WTC11 (cell line): ENCODE data around the gene IL13RA2. TPM values are rescaled to one million over a fixed set of nuclear protein-coding genes. Genes with fewer than 3 reads are reported as not detected.

Experiments
- ATAC-seq: fragments of 200-7000 bp; cut with Tn5 transposase; 2 replicates; pipeline ENCODE4 v1.10.0; 2021; ENCODE audit warnings: mild to moderate bottlenecking, moderate library complexity
- CTCF ChIA-PET: fragments of 300-600 bp; sonication (Branson Sonifier 250); formaldehyde crosslinking; loops from one replicate; lab custom pipeline; 2021; ENCODE audit warnings: antibody characterized with exemption; lab: Charles Lee
- POLR2A ChIA-PET: fragments of 350-600 bp; sonication (Branson Sonifier 250); formaldehyde crosslinking; loops from one replicate; lab custom pipeline; 2021; ENCODE audit warnings: antibody characterized with exemption; lab: Charles Lee
- DNase-seq: peaks from one replicate; pipeline ENCODE4 v3.0.0; 2021; ENCODE audit warnings: low spot score
- H3K27ac Mint-ChIP-seq: 2 replicates; pipeline ENCODE4 v1.8.0; 2021; ENCODE audit warnings: mixed read lengths
- H3K27me3 Mint-ChIP-seq: 2 replicates; pipeline ENCODE4 v1.8.0; 2021; ENCODE audit warnings: low read depth, mild to moderate bottlenecking, moderate library complexity, mixed read lengths
- H3K36me3 Mint-ChIP-seq: 2 replicates; pipeline ENCODE4 v1.8.0; 2021; ENCODE audit warnings: mixed read lengths
- H3K4me1 Mint-ChIP-seq: 2 replicates; pipeline ENCODE4 v1.8.0; 2022; ENCODE audit warnings: mixed read lengths
- H3K4me3 Mint-ChIP-seq: 2 replicates; pipeline ENCODE4 v1.8.0; 2021; ENCODE audit warnings: mild to moderate bottlenecking, moderate library complexity, mixed read lengths
- H3K9me3 Mint-ChIP-seq: 2 replicates; pipeline ENCODE4 v1.8.0; 2021; ENCODE audit warnings: mixed read lengths
- FOXJ3 ChIP-seq: sonication (generic); formaldehyde crosslinking; IDR thresholded peaks from 2 replicates; pipeline ENCODE4 v1.9.0; 2021; ENCODE audit warnings: missing genetic modification reagents, mild to moderate bottlenecking, borderline replicate concordance
- FOXP1 ChIP-seq: sonication (generic); formaldehyde crosslinking; IDR thresholded peaks from 2 replicates; pipeline ENCODE4 v1.8.0; 2022; ENCODE audit warnings: missing genetic modification reagents, mild to moderate bottlenecking, moderate library complexity, borderline replicate concordance
- GRHL2 ChIP-seq: fragments of 250-450 bp; sonication (Bioruptor Pico); IDR thresholded peaks from 2 replicates; pipeline ENCODE4 v1.8.0; 2022; ENCODE audit warnings: mild to moderate bottlenecking, moderate library complexity; ENCODE audit not compliant: insufficient replicate concordance, severe bottlenecking
- JAZF1 ChIP-seq: fragments of 250-450 bp; sonication (Bioruptor Pico); IDR thresholded peaks from 2 replicates; pipeline ENCODE4 v1.9.0; 2021; ENCODE audit warnings: moderate library complexity, mild to moderate bottlenecking, inconsistent platforms
- NFATC4 ChIP-seq: fragments of 250-450 bp; sonication (Bioruptor Pico); IDR thresholded peaks from 2 replicates; pipeline ENCODE4 v1.9.0; 2021; ENCODE audit warnings: mild to moderate bottlenecking
- NR3C1 ChIP-seq: sonication (generic); formaldehyde crosslinking; conservative IDR thresholded peaks from 2 replicates; pipeline ENCODE4 v1.8.1; 2023; ENCODE audit warnings: low read depth, mild to moderate bottlenecking, missing genetic modification reagents
- RORB ChIP-seq: fragments of 250-450 bp; sonication (Bioruptor Pico); IDR thresholded peaks from 2 replicates; pipeline ENCODE4 v1.9.0; 2021; ENCODE audit warnings: mild to moderate bottlenecking
- ZNF121 ChIP-seq: sonication (generic); formaldehyde crosslinking; IDR thresholded peaks from 2 replicates; pipeline ENCODE4 v1.8.0; 2023; ENCODE audit warnings: missing genetic modification reagents
- ZNF138 ChIP-seq: sonication (generic); formaldehyde crosslinking; conservative IDR thresholded peaks from 2 replicates; pipeline ENCODE4 v1.8.1; 2022; ENCODE audit warnings: mild to moderate bottlenecking, moderate library complexity, missing genetic modification reagents
- ZNF263 ChIP-seq: sonication (generic); formaldehyde crosslinking; IDR thresholded peaks from 2 replicates; pipeline ENCODE4 v1.8.1; 2022; ENCODE audit warnings: low read depth, mild to moderate bottlenecking, moderate library complexity, missing genetic modification reagents
- ZNF396 ChIP-seq: fragments of 250-450 bp; sonication (Bioruptor Pico); IDR thresholded peaks from 2 replicates; pipeline ENCODE4 v1.8.0; 2021; ENCODE audit warnings: mild to moderate bottlenecking, moderate library complexity, borderline replicate concordance
- ZNF416 ChIP-seq: fragments of 250-450 bp; sonication (Bioruptor Pico); IDR thresholded peaks from 2 replicates; pipeline ENCODE4 v1.9.0; 2021; ENCODE audit warnings: mild to moderate bottlenecking, inconsistent platforms
- total RNA-seq: library from RNA; stranded (reverse); gene quantifications from 3 replicates; pipeline ENCODE4 v1.2.3, GENCODE V29; 2021
- TF ChIP-seq, protein P1 (sequence below): sonication (generic); formaldehyde crosslinking; IDR thresholded peaks from 2 replicates; pipeline ENCODE4 v1.8.1; 2023; ENCODE audit warnings: mild to moderate bottlenecking, missing genetic modification reagents
- TF ChIP-seq, protein P2 (sequence below): fragments of 250-450 bp; sonication (Bioruptor Pico); IDR thresholded peaks from 2 replicates; pipeline ENCODE4 v1.8.0; 2021; ENCODE audit warnings: mild to moderate bottlenecking
- TF ChIP-seq, protein P3 (sequence below): sonication (generic); formaldehyde crosslinking; IDR thresholded peaks from 2 replicates; pipeline ENCODE4 v1.8.0; 2022; ENCODE audit warnings: mild to moderate bottlenecking, missing genetic modification reagents
- TF ChIP-seq, protein P4 (sequence below): sonication (generic); formaldehyde crosslinking; conservative IDR thresholded peaks from 2 replicates; pipeline ENCODE4 v1.8.1; 2023; ENCODE audit warnings: mild to moderate bottlenecking, low read depth, missing genetic modification reagents, moderate library complexity
- TF ChIP-seq, protein P5 (sequence below): sonication (generic); formaldehyde crosslinking; IDR thresholded peaks from 2 replicates; pipeline ENCODE4 v1.8.0; 2022; ENCODE audit warnings: missing genetic modification reagents
- TF ChIP-seq, protein P6 (sequence below): fragments of 250-450 bp; sonication (Bioruptor Pico); IDR thresholded peaks from 2 replicates; pipeline ENCODE4 v1.9.0; 2021; ENCODE audit warnings: mild to moderate bottlenecking

Gene IL13RA2
- total RNA-seq, 1 experiment from 2014 or later = not detected

DNA sequence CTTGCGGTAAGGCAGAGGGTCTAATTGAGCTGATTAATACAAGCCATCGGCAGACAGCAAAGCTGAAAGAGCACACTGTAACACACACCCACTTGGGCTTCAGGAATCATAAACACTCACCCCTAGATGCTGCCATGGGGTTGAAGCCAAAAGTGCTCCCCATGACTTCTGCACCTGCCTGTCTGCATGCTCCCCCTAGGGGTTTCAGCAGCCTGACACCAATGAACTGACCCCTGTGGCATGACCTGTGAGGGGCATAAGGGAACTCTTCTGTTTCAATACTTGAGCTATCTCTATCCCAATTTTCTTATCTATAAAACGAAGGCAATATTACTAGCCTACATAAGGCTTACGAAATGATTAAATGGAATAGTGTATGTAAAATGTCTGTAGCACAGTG, 23.0 kb upstream of the IL13RA2 start (continued):
- TF ChIP-seq, protein P1, sequence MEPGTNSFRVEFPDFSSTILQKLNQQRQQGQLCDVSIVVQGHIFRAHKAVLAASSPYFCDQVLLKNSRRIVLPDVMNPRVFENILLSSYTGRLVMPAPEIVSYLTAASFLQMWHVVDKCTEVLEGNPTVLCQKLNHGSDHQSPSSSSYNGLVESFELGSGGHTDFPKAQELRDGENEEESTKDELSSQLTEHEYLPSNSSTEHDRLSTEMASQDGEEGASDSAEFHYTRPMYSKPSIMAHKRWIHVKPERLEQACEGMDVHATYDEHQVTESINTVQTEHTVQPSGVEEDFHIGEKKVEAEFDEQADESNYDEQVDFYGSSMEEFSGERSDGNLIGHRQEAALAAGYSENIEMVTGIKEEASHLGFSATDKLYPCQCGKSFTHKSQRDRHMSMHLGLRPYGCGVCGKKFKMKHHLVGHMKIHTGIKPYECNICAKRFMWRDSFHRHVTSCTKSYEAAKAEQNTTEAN (CRISPR knock-in tag) = no peak
- TF ChIP-seq, protein P2, sequence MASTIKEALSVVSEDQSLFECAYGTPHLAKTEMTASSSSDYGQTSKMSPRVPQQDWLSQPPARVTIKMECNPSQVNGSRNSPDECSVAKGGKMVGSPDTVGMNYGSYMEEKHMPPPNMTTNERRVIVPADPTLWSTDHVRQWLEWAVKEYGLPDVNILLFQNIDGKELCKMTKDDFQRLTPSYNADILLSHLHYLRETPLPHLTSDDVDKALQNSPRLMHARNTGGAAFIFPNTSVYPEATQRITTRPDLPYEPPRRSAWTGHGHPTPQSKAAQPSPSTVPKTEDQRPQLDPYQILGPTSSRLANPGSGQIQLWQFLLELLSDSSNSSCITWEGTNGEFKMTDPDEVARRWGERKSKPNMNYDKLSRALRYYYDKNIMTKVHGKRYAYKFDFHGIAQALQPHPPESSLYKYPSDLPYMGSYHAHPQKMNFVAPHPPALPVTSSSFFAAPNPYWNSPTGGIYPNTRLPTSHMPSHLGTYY (CRISPR knock-in tag) = no peak
- no peak for TF ChIP-seq ZNF138 (CRISPR knock-in tag)

DNA sequence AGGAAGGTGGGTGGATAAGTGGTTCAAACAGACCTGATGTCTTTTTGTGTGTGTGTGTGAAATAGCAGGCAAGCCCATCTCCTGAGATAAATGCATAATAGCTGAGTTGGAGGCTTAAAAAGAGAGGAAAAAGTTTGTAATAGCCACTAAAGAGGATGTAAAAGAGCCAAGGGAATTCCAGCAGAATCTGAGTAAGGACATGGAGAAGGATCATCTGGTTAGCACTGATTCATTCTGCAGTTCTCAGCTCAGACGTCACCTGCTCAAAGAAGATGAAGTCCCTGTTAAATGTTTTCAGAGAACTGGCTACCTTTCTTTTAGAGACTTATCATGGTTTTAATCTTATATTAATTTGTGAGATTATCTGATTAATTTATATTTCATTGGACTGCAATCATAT, 21.0 kb upstream of the IL13RA2 start:
- no peak overlapping the region for H3K27ac Mint-ChIP-seq
- ChIA-PET CTCF (no interaction called here), POLR2A (no interaction called here)
- no peak overlapping the region for H3K4me3 Mint-ChIP-seq
- ATAC-seq (no peak), DNase-seq (no peak)
- no peaks in the 10 kb centered on the region for H3K9me3 Mint-ChIP-seq
- no peaks in the 10 kb centered on the region for H3K36me3 Mint-ChIP-seq
- peaks cover 11% of the 10 kb centered on the region for H3K27me3 Mint-ChIP-seq
- TF ChIP-seq FOXJ3 (no peak), JAZF1 (CRISPR knock-in tag) (no peak), ZNF138 (CRISPR knock-in tag) (no peak), ZNF396 (no peak), NR3C1 (CRISPR knock-in tag) (no peak), ZNF416 (CRISPR knock-in tag) (no peak), RORB (CRISPR knock-in tag) (no peak), FOXP1 (CRISPR knock-in tag) (no peak), GRHL2 (CRISPR knock-in tag) (no peak), ZNF263 (CRISPR knock-in tag) (no peak), NFATC4 (no peak), ZNF121 (CRISPR knock-in tag) (no peak)
- TF ChIP-seq, protein P2 (CRISPR knock-in tag) = no peak
- TF ChIP-seq, protein P3, sequence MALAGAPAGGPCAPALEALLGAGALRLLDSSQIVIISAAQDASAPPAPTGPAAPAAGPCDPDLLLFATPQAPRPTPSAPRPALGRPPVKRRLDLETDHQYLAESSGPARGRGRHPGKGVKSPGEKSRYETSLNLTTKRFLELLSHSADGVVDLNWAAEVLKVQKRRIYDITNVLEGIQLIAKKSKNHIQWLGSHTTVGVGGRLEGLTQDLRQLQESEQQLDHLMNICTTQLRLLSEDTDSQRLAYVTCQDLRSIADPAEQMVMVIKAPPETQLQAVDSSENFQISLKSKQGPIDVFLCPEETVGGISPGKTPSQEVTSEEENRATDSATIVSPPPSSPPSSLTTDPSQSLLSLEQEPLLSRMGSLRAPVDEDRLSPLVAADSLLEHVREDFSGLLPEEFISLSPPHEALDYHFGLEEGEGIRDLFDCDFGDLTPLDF (CRISPR knock-in tag) = no peak
- TF ChIP-seq, protein P4, sequence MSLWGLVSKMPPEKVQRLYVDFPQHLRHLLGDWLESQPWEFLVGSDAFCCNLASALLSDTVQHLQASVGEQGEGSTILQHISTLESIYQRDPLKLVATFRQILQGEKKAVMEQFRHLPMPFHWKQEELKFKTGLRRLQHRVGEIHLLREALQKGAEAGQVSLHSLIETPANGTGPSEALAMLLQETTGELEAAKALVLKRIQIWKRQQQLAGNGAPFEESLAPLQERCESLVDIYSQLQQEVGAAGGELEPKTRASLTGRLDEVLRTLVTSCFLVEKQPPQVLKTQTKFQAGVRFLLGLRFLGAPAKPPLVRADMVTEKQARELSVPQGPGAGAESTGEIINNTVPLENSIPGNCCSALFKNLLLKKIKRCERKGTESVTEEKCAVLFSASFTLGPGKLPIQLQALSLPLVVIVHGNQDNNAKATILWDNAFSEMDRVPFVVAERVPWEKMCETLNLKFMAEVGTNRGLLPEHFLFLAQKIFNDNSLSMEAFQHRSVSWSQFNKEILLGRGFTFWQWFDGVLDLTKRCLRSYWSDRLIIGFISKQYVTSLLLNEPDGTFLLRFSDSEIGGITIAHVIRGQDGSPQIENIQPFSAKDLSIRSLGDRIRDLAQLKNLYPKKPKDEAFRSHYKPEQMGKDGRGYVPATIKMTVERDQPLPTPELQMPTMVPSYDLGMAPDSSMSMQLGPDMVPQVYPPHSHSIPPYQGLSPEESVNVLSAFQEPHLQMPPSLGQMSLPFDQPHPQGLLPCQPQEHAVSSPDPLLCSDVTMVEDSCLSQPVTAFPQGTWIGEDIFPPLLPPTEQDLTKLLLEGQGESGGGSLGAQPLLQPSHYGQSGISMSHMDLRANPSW (CRISPR knock-in tag) = no peak
- TF ChIP-seq, protein P5, sequence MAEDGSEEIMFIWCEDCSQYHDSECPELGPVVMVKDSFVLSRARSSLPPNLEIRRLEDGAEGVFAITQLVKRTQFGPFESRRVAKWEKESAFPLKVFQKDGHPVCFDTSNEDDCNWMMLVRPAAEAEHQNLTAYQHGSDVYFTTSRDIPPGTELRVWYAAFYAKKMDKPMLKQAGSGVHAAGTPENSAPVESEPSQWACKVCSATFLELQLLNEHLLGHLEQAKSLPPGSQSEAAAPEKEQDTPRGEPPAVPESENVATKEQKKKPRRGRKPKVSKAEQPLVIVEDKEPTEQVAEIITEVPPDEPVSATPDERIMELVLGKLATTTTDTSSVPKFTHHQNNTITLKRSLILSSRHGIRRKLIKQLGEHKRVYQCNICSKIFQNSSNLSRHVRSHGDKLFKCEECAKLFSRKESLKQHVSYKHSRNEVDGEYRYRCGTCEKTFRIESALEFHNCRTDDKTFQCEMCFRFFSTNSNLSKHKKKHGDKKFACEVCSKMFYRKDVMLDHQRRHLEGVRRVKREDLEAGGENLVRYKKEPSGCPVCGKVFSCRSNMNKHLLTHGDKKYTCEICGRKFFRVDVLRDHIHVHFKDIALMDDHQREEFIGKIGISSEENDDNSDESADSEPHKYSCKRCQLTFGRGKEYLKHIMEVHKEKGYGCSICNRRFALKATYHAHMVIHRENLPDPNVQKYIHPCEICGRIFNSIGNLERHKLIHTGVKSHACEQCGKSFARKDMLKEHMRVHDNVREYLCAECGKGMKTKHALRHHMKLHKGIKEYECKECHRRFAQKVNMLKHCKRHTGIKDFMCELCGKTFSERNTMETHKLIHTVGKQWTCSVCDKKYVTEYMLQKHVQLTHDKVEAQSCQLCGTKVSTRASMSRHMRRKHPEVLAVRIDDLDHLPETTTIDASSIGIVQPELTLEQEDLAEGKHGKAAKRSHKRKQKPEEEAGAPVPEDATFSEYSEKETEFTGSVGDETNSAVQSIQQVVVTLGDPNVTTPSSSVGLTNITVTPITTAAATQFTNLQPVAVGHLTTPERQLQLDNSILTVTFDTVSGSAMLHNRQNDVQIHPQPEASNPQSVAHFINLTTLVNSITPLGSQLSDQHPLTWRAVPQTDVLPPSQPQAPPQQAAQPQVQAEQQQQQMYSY = no peak
- TF ChIP-seq, protein P6, sequence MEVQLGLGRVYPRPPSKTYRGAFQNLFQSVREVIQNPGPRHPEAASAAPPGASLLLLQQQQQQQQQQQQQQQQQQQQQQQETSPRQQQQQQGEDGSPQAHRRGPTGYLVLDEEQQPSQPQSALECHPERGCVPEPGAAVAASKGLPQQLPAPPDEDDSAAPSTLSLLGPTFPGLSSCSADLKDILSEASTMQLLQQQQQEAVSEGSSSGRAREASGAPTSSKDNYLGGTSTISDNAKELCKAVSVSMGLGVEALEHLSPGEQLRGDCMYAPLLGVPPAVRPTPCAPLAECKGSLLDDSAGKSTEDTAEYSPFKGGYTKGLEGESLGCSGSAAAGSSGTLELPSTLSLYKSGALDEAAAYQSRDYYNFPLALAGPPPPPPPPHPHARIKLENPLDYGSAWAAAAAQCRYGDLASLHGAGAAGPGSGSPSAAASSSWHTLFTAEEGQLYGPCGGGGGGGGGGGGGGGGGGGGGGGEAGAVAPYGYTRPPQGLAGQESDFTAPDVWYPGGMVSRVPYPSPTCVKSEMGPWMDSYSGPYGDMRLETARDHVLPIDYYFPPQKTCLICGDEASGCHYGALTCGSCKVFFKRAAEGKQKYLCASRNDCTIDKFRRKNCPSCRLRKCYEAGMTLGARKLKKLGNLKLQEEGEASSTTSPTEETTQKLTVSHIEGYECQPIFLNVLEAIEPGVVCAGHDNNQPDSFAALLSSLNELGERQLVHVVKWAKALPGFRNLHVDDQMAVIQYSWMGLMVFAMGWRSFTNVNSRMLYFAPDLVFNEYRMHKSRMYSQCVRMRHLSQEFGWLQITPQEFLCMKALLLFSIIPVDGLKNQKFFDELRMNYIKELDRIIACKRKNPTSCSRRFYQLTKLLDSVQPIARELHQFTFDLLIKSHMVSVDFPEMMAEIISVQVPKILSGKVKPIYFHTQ (CRISPR knock-in tag) = no peak
- TF ChIP-seq, all 79 proteins: peak for 0
- no peaks in the 10 kb centered on the region for H3K4me1 Mint-ChIP-seq
